NCI-H1694 (cell line): ENCODE results near the gene PTPN20.

Experiments used
- DNase-seq: peaks from one replicate; lab custom pipeline; 2025; lab: John Stamatoyannopoulos, UW

PTPN20 gene

DNA sequence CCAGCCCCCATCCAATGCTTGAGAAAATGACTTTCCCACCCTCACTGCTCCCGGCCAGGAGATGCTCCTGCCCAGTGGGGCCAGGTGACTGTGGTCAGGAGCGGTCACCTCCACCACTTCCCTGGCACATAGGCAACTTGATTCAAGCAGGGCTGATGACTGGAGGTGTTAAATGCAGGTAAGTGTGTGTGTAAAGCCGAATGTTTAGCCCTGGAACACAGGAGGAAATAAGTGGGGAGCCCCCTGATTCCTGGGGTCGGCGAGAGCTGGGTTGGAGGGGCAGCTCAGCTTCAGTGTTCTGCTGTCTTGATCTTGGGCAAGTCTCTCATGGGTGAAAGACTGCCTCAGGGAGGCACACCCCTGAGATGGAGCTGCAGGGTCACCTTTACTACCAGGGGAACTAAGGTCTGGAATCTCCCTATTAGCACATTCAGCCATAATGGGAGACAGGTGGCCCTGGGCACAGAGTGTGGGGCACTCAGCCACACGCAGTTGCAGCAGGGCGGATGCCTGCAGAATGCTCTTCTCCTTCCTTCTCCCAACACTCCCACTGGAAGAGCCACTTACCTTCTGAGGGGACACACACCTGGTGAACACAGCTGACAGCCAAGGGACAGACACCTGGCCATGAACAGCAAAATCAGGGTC is 124.1 kb downstream of the PTPN20 start:
- DNase-seq = no peak

DNA sequence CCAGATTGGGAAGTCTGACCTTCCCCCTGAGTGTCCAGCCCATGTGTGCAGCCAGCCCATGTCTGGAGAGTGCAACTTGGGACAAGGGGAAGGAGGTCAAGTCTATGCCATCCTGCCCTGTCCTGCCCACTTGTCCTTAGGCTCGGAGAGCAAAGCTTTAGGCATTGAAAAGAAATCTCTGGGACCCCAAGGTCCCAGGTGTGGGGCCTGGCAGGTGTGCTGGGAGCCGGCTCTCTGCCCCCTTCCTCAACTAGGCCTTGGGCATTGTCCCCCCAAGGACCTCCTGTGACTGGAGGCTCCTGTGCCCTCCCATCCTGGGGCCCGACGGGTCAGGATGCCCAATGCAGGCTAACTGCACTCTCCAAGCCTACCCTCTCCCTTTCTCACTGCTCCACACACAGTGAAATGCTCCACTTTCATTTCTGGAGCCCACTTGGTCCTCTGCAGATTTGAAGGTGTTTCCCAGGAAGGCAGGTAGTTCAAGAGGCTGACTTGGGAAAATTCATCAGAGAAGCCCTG is 124.7 kb downstream of the PTPN20 start:
- DNase-seq = no peak

DNA sequence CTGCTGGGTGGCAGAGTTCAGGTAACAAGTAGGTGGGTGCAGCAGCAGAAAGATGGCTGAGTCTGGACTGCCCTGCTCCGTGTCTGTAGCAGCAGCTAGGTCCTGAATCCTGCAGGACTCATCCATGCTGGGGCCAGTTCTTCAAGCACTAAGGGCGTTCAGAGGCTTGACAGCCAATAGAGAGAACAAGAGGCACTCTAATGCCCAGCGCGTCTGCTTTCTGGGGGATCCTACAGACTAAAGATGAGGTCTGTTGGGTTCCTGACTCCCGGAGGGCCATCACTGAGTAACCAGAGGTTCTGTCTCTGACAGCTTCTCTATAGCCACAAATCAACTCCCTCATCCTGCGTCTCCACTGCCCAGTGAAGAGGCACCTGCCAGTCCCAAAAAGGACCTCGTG is 125.5 kb downstream of the PTPN20 start:
- DNase-seq = no peak

DNA sequence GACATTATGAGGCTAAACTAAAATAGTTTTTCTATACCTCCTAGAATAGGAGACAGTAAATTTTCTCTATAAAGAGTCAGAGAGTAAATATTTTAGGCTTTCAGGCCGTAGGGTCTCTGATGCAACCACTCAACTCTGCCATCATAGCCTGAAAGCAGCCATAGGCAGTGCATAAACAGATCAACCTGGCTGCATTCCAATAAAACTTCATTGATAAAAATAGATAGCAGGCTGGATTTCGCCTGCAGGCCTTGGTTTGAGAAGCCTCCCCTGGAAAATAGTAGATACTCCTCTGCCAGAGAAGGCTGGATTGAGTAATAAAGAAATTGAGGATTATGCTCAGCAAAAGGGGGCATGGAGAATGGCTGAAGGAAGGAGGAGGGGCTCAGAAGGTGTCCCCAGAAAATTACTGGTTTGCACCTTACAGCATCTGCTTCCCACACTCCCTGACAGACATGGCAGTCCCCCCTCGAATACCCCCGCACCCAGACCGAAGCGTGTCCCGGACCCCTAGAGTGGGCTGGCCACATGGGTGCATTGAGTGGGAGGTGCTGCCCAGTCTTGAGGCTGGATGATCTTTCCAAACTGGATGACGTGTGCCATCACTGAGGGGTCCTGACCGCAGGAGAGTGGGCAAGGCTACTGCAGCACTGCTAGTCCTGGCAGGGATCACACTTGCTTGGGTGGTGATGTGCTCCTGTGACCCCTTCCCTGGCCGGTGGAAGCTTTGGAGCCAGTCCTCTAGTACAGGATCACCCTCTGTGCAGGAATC is 126.6 kb downstream of the PTPN20 start:
- no peak for DNase-seq

DNA sequence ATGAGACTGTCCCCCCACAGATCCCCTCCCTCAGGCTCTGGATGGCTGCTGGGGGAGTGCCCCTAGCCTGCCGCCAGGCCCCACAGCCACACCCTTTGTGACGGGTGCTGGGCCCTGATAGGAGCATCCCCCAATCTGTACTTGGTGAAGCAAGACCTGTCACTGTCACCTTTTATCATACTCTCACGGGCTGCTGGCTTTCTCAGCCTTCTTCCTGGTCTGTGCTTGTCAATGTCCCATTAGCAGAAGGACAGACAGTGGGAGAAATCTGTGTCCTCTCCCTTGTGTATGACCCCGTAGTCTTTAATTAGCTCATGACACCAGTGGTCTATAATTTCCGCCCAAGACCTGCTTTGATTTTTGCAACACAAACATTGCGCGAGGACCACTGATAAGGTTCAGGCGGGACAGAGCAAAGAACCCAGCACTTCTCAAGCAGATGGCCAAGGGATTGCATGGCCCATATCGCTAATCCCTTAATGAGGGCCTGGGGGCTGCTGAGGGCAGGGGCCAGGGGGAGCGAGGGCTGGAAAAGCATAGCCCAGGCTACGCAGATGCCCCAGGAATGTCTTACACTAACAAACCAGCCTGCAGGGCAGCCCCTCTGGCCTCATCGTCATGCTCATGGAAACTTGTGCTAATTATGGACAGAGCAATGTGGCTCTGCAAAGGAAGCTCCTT is 127.8 kb downstream of the PTPN20 start:
- DNase-seq = no peak

GRCh38 chr10:47039562-47039913 is 128.3 kb downstream of the PTPN20 start:
- DNase-seq = no peak

GRCh38 chr10:47040041-47040491 is 128.8 kb downstream of the PTPN20 start:
- no peak for DNase-seq

DNA sequence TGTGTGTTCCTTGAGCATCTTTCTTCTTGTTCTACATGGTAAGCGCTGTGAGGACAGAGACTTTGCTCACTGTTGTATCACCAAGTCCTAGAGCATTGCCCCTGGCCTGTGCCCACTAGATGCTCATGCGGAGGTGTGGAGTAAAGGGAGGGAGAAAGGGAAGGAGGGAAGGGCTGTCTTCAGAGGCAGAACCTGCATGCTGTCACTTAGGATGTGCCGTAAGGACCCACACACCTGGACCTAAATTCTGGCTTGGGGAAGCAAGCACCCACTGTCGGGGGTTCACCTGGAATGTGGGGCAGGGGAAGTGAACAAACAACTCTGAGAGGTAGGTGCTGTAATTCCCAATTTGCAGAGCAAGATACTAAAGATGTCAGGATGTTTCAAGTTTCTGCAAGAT is 129.5 kb downstream of the PTPN20 start:
- no peak for DNase-seq

DNA sequence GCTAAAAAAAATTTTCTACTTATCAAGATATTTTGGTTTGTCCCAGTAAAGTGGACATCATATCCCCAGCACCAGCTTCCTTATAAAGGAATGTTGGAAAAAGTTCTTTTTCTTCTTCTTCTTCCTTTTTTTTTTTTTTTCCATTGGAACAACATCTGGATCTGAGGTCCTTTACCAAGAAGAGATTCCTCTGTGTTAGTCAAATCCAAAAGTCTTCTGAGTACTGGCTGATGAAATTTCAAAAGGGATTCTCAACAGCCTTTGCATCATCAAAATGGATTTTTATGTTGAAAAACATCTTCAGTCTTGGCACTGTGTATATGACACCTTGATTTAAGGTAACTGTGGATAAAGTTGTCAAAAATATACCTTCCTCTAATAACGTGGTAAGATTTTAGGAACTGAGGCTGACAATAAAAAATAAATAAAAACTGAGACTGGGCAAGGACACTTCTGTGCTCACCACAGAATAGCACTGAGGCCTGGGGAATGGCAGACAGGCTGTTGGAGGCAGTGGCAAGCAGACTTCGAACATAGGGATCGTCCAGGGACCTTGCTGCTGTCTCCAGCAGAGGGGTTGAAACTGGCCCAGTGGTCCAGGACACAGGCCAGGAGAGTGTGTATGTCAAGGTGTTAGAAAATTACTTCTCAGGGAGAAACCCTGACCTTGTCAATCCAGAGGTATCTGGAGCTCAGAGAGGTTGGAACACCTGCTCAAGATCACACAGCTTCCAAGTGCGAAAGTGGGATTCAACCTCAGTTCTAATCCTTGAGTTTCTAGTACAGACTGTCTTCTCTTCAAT is 130.4 kb downstream of the PTPN20 start:
- DNase-seq = no peak

- DNase-seq = no peak
These were observed 130.9 kb downstream of the PTPN20 start for GRCh38 chr10:47042199-47042473.

DNA sequence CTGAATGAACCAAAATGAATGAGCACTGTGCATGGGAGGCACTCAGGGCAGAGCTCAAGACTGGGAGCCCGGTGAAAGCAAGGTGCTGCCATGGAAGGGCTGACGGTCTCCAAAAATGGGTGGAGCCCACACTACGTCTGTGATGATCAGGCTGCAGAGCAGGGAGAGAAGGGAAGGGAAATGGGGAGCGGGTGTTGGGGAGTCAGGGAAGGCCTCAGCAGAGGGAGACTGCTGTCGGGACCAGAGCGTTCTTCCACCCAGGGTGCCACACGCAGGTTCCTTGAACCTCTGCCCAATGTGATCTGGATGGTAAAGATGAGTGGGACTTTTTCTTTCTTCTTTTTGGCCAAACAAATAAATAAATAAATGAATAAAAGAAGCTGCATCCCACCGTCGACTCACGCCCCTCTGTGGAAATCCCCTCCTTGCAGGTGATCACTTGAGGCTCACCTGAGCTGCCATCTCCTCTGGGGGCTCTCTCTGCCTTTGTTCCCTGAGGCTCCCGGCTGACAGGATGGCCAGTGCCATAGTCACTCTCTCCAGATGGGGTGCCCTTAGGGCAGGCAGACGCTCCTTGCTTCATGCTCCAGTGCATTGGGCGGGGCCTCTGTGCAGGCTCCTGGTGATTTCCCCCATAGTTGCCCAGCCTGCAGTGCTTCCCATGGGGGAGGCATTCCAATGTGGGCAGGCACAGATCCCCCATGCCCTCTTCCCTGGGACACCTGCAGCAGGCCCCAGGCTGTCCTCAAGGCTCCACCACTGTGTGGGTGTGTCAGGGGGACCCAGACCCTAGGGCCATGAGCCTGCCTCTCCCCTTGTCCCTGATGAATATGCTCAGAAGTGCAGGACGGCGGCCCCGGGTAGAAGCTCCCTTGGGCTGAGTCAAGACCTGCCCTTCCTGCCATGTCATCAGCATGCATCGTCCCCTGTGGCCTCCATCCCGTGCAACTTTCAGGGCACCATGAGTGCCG is 131.8 kb downstream of the PTPN20 start:
- no peak for DNase-seq

GRCh38 chr10:47043928-47044538 is 132.8 kb downstream of the PTPN20 start:
- no peak for DNase-seq

GRCh38 chr10:47044741-47045140 is 133.5 kb downstream of the PTPN20 start:
- no peak for DNase-seq

DNA sequence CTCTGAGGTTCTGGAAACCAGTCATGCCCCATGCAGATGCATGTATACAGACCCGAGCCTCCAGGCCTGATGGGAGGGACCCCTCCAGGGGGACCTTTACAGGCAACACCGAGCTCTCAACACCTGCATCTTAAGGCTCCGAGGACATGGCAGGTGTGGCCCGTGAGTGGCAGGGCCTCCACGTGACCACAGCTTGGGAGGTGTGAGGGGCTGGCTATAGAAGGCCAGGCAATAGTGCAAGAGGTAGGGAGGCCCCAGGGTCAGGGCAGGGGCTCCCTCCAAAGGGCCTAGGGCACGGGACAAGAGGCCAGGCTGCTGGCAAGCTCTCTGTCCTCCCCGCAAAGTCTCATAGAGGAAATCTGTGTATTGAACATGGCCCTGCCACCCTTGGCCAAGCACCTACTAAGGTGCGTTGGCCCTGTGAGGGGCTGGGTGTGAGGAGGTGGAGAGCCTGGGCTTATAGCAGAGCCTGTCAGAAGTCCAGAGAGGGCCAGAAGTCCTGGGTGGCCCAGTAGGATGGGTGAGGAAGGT is 134.2 kb downstream of the PTPN20 start:
- no peak for DNase-seq

GRCh38 chr10:47046321-47047126 is 135.3 kb downstream of the PTPN20 start:
- no peak for DNase-seq

DNA sequence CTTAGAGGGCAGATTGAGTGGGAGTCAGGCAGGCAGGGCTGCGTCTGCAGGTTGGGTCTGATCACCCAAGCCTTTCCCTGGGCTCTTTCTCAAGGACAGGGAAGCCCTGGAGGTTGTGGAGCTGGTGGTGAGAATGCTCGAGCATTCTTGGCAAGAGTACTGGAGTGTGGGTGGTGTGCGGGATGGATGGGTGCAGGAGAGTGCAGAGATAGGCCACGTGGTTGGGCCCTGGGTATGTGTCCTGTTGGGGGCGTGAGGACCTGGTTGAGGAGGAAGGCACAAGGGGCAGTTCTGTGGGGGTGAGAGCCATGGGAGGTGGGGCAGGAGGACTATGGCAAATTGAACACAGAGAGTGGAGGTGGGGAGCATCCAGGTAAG is 135.9 kb downstream of the PTPN20 start:
- no peak for DNase-seq

- peak; percentile 35 for DNase-seq
These were observed 136.6 kb downstream of the PTPN20 start for GRCh38 chr10:47047577-47048525.

DNA sequence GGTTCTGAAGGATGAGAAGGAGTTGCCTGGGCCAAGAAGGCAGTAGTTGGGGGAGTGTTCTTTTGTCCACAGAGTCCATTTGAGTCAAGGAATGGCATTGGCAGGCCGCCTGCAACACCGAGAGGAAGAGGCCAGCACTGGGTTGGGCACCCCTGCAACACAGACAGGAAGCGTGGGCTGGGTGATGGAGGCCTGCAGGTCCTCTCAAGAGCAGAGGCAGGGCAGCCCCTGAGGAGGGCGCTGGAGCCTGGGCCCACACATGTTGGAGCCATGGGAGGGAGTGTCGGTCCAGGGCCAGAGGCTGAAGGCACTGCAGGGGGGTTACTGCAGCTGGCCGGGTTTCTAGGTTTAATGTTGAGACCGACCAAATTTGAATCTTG is 137.3 kb downstream of the PTPN20 start:
- DNase-seq = no peak
